GM03348 (cell line): Measurements from ENCODE around the gene SBK1.
"Not testable (repeated sequence)": the region's sequence is repeated elsewhere in the genome, so short reads cannot be mapped to it uniquely, and the experiment has no call there.

Source experiments
- DNase-seq: peaks from one replicate; pipeline ENCODE4 v3.0.0; 2012; ENCODE audit warnings: low spot score

The SBK1 gene

DNA sequence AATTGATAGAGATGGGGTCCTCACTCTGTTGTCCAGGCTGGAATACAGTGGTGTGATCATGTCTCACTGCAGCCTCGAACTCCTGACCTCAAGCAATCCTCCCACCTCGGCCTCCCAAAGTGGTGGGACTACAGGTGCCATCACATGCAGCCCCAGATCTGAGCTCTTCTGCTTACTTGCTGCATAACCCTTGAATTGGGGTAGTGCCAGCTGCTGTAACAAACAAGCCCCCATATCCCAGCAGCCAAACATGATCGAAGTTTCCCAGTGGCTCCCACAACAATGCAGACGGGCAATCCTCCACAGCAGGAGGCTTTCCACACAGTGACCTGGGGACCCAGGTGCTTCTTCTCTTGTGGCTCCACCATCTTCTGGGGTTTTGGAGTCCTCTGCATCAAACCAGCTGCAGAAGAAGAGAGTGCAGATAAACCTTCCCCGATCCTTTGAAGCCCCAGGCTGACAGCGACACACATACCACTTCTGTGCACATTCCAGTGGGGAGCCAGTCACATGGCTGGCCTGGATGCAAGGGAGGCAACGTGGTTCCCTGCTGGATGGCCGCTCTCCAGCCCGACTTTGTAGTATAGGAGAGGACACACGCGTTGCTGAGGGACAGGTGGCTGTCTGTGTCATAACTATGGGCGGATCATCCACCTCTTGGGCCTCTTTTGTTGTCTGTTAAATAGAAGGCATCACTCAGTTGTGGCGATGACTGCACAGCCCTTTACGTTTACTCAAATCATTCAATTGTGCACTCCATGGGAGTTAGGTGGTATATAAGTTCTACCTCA lies 16.7 kb downstream of the SBK1 start:
- DNase-seq = no peak

GRCh38 chr16:28309811-28310311 lies 17.5 kb downstream of the SBK1 start:
- DNase-seq = no peak

DNA sequence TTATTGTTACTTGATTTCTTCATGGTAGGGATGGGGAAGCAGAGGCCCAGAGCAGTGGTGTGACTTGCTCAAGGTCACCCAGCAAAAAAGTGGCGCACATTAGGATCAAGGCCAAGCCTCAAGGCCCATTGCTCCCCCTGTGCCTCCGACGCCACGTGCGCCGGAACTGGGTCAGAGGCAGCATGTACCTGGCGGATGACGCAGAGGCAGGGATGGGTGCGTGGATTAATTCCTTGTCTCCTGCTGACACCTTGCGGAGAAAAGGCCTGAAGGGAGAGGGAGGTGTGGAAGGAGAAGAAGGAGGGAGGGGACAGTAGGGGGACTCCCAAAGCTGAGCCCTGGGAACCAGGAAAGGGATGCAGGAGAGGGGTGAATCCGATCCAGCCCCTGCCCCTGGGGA lies 18.5 kb downstream of the SBK1 start:
- DNase-seq = no peak

GRCh38 chr16:28311413-28311812 lies 19.1 kb downstream of the SBK1 start:
- no peak for DNase-seq

DNA sequence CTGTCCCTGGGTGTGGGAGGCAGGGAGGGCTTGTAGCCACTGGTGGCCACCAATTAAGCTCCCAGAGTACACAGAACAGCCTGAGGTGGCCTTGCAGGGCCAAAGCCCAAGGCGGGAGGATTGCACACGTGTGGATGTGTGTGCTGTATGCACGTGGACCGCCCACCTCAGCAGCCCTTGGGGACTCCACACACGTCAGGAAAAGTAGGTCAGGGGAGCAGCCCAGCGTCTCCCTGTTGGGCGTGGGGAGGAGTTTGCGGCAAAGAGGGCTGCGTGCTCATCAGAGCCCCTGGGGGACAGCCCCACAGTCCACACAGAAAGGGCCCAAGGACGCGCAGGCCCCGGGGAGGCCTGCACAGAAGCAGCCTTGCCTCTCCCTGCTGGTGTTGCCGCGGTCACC lies 19.6 kb downstream of the SBK1 start:
- DNase-seq = no peak

- DNase-seq = no peak
Observed at GRCh38 chr16:28312327-28312726, 20.0 kb downstream of the SBK1 start.

DNA sequence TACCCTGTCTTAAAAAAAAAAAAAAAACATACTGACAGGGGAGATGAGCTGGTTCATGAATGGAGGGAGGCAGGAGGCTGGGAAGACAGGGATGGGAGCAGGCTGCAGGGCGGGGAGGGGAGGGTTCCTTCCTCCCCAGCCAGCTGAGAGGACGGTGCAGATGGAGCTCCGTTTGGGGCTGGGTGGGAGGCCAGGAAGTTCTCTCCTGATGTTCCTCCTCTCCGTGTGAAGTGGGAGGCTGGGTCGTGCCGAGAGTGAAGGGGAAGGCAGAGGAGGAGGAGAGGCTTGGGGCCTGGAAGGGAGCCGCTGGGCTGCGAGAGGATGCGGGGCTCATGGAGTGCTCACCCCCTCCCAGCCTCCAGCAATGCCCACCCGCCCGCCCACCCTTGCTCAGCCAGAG lies 21.3 kb downstream of the SBK1 start:
- no peak for DNase-seq

GRCh38 chr16:28316054-28316453 lies 23.7 kb downstream of the SBK1 start:
- no peak for DNase-seq

- DNase-seq = peak; percentile 87
Observed at GRCh38 chr16:28317040-28317880, 24.9 kb downstream of the SBK1 start.

- no peak for DNase-seq
Observed at GRCh38 chr16:28318042-28318744, 25.9 kb downstream of the SBK1 start.

DNA sequence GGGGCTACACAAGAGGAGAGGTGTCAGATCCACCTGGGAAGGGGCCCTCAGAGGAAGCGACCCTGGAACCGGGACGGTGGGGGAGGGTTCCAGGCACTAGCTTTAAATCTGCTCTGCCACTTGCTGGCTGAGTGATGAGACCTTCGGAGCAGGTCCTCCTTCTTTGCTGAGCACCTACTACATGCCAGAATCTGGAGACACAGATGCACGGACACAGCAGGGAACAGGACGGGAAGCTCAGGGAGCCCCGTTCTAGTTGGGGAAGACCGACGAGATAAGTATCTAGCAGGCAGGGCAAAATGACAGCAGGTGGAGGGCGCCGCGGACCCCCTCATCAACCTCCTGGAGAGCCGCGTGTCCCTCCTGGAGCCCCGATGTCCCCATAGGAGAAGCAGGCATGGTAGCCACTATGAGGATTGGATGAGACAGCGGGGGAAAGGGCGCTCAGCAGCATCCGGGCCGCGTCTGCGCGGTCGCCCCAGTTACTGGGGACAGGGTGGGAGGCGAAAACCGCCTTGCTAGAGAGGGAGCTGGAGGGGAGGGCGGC lies 27.2 kb downstream of the SBK1 start:
- no peak for DNase-seq

- no peak for DNase-seq
Observed at GRCh38 chr16:28320023-28320561, 27.8 kb downstream of the SBK1 start.

- no peak for DNase-seq
Observed at GRCh38 chr16:28320741-28321140, 28.4 kb downstream of the SBK1 start.

- peak; percentile 84 for DNase-seq
Observed at GRCh38 chr16:28321700-28322411, 29.5 kb downstream of the SBK1 start.

DNA sequence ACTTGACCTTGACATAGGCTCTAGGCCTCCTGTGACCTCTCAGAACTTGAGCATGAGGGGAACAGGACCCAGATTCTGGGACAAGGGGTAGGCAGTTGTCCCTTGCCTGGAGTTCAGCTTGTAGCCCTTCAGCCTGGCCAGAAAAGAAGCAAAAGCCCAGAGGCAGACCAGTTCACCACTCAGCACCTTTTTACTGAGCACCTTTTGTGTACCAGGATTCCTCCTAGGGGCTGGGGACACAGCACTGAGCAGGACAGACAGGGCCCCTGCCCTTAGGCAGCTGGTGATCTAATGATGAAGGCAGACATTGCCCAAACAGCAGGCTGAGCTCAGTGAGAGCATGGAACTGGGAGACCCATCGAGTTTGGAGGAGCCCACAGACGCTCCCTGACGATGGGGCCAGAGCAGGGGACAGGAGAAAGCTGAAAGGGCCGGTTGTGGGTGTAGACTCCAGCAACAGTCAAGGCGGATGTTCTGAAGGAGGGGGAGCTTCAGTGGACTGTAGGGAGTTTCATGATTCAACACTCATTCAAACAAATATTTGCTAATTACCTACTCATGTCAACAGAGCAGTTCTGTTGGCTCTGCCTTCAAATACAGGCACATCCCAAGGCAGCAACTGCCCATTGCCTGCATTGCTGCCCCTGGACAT lies 32.0 kb downstream of the SBK1 start:
- no peak for DNase-seq

- no peak for DNase-seq
Observed at GRCh38 chr16:28324887-28325279, 32.6 kb downstream of the SBK1 start.

DNA sequence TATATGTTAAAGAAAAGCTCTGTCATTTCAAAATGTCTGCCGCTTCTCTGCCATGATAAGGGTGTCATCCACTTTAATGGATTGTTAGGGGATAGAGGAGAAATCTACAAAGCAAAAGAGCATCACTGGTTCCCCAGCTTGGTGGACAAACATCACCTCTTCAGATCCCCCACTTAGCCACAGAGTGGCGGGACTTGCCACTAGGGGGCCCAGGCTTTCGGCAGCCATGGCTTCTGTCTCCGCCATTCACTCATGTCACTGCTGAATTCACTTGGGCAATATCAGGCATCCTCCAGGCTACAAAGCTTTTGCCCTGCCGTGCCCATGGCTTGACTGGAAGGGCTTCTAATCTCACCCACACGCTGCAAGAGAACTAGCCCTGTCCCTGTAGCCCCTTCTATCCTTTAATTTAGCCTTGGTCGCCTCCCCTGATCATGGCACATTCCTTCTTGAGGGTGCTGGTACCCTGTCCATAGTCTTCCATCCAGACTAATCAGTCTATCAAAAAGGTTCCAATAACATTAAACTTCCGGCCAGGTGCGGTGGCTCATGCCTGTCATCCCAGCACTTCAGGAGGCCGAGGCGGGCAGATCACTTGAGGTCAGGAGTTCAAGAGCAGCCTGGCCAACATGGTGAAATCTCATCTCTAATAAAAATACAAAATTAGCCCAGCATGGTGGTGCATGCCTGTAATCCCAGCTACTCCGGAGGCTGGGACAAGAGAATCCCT lies 34.7 kb downstream of the SBK1 start:
- peak; percentile 84 for DNase-seq

DNA sequence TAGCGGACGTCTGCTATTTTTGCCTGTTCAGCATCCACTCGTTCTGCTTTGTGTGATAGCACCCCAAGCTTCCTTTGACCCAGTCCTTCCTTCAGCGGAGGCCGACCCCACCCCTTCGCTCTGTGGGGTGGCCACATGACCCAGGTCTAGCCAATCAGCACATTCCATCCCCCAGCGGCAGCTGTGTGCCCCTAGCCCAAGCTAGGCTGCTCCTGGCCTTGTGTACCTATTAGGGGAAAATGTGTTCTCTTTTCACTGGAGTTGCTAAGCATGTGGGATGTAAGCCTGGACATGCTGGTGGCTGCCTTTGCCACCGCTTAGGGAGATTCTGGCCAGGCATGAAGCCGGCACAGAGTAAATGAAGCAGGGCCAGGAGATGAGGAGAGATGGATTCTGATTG lies 37.9 kb downstream of the SBK1 start:
- DNase-seq = not testable (repeated sequence)

- DNase-seq = not testable (repeated sequence)
Observed at GRCh38 chr16:28330981-28331380, 38.7 kb downstream of the SBK1 start.

DNA sequence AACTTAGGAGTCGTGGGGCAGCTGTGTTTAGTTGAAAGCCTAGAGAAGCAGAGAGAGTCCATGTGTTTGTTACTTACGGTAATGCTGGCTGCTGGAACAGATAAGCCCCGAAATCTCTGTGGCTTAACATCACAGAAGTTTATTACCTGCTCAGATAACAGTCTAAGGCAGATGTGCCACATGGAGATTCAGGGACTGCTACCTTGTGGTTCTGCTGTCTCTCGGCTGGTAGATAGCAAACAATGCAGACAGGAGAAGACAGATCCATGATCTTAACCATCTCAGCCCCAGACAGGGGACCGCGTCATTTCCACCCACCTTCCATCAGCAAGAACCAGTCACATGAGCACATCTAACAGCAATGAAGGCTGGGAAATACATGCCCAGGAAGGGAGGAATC lies 40.3 kb downstream of the SBK1 start:
- not testable (repeated sequence) for DNase-seq
